Karpas-422 (cell line): ENCODE data around the gene ABCA10. TPM values are rescaled to one million over a fixed set of nuclear protein-coding genes. Genes with fewer than 3 reads are reported as not detected.

Experiments
- DNase-seq: peaks from one replicate; pipeline ENCODE4 v3.0.0-alpha.2; 2015
- H2AFZ ChIP-seq: fragments of 200-600 bp; sonication (generic); 2 replicates; pipeline ENCODE4 v1.6.1; 2014; ENCODE audit warnings: antibody characterized with exemption, low read length, mixed read lengths
- H3K27ac ChIP-seq: fragments of 200-600 bp; sonication (generic); 2 replicates; pipeline ENCODE4 v1.5.1; 2014; ENCODE audit warnings: mild to moderate bottlenecking, low read length, moderate library complexity
- H3K27me3 ChIP-seq: fragments of 200-600 bp; sonication (generic); 2 replicates; pipeline ENCODE4 v1.6.1; 2014; ENCODE audit warnings: low read length, mixed read lengths
- H3K36me3 ChIP-seq: fragments of 200-600 bp; sonication (generic); 2 replicates; pipeline ENCODE4 v1.6.1; 2014; ENCODE audit warnings: low read length, mixed read lengths; ENCODE audit not compliant: insufficient read depth
- H3K4me1 ChIP-seq: fragments of 200-600 bp; sonication (generic); 2 replicates; pipeline ENCODE4 v1.6.1; 2014; ENCODE audit warnings: mild to moderate bottlenecking, low read length, mixed read lengths
- H3K4me2 ChIP-seq: fragments of 200-600 bp; sonication (generic); 2 replicates; pipeline ENCODE4 v1.6.1; 2014; ENCODE audit warnings: low read length, low read depth, mild to moderate bottlenecking; ENCODE audit not compliant: poor library complexity, severe bottlenecking
- H3K4me3 ChIP-seq: fragments of 200-600 bp; sonication (generic); 2 replicates; pipeline ENCODE4 v1.5.1; 2014; ENCODE audit warnings: mild to moderate bottlenecking, antibody characterized with exemption, low read length, mixed read lengths
- H3K79me2 ChIP-seq: fragments of 200-600 bp; sonication (generic); 2 replicates; pipeline ENCODE4 v1.6.1; 2014; ENCODE audit warnings: mild to moderate bottlenecking, low read length, mixed read lengths
- H3K9ac ChIP-seq: fragments of 200-600 bp; sonication (generic); 2 replicates; pipeline ENCODE4 v1.6.0; 2014; ENCODE audit warnings: low read length
- H3K9me2 ChIP-seq: fragments of 200-600 bp; sonication (generic), shearing (Covaris generic); replicated peaks from 2 replicates; pipeline ENCODE4 v1.6.0; 2014; ENCODE audit warnings: mild to moderate bottlenecking, low read length, moderate library complexity; ENCODE audit not compliant: insufficient read depth
- H3K9me3 ChIP-seq: fragments of 300-700, 200-600 bp; sonication (generic); 2 replicates; pipeline ENCODE4 v1.6.1; 2014; ENCODE audit warnings: low read length, mixed read lengths
- H4K20me1 ChIP-seq: fragments of 200-600 bp; sonication (generic); 2 replicates; pipeline ENCODE4 v1.6.1; 2014; ENCODE audit warnings: mild to moderate bottlenecking, antibody characterized with exemption, low read length, low read depth; ENCODE audit not compliant: insufficient read depth
- total RNA-seq: library from RNA; depleted of rRNA; stranded (reverse); fragments of >200 nt; shearing (Covaris generic); gene quantifications from 2 replicates; pipeline ENCODE4 v1.2.3, GENCODE V29; 2014; ENCODE audit warnings: low replicate concordance

Gene ABCA10
- total RNA-seq, 1 experiment from 2014 or later, result 2.2 TPM

- H3K9ac ChIP-seq, result no peak overlapping the region
- H3K9me2 ChIP-seq, result no peaks in the 10 kb centered on the region
- H2AFZ ChIP-seq, result no peak overlapping the region
Observed at GRCh38 chr17:69144331-69145255, 84.0 kb downstream of the ABCA10 start.

GRCh38 chr17:69143683-69144231 is 84.9 kb downstream of the ABCA10 start:
- Histone ChIP-seq H3K27me3 (no peaks in the 10 kb centered on the region), H3K4me3 (no peak overlapping the region), H2AFZ (no peak overlapping the region)

More at GRCh38 chr17:69144331-69145255, 84.0 kb downstream of the ABCA10 start:
- no peaks in the 10 kb centered on the region for H3K9me3 ChIP-seq
- no peaks in the 10 kb centered on the region for H3K79me2 ChIP-seq
- no peak for DNase-seq
- H3K27ac ChIP-seq, result no peak overlapping the region
- no peak overlapping the region for H3K4me3 ChIP-seq
- no peaks in the 10 kb centered on the region for H3K27me3 ChIP-seq
- H4K20me1 ChIP-seq, result no peaks in the 10 kb centered on the region
- H3K4me2 ChIP-seq, result no peak overlapping the region
- no peaks in the 10 kb centered on the region for H3K4me1 ChIP-seq
- no peaks in the 10 kb centered on the region for H3K36me3 ChIP-seq

GRCh38 chr17:69143151-69143550 is 85.5 kb downstream of the ABCA10 start:
- no peak overlapping the region for H3K4me2 ChIP-seq
- H3K4me1 ChIP-seq, result no peaks in the 10 kb centered on the region
- H3K9me2 ChIP-seq, result no peaks in the 10 kb centered on the region
- no peak overlapping the region for H3K9ac ChIP-seq
- DNase-seq, result no peak
- H4K20me1 ChIP-seq, result no peaks in the 10 kb centered on the region
- H3K79me2 ChIP-seq, result no peaks in the 10 kb centered on the region
- H3K9me3 ChIP-seq, result no peaks in the 10 kb centered on the region
- H3K36me3 ChIP-seq, result no peaks in the 10 kb centered on the region
- H3K27me3 ChIP-seq, result no peaks in the 10 kb centered on the region
- H3K4me3 ChIP-seq, result no peak overlapping the region
- no peak overlapping the region for H2AFZ ChIP-seq
- no peak overlapping the region for H3K27ac ChIP-seq

More at GRCh38 chr17:69143683-69144231, 84.9 kb downstream of the ABCA10 start:
- Histone ChIP-seq H3K4me2 (no peak overlapping the region), H3K9me2 (no peaks in the 10 kb centered on the region), H3K36me3 (no peaks in the 10 kb centered on the region), H3K4me1 (no peaks in the 10 kb centered on the region), H3K79me2 (no peaks in the 10 kb centered on the region), H3K9me3 (no peaks in the 10 kb centered on the region), H3K27ac (no peak overlapping the region), H3K9ac (no peak overlapping the region), H4K20me1 (no peaks in the 10 kb centered on the region)
- DNase-seq, result no peak

- H3K79me2 ChIP-seq, result no peaks in the 10 kb centered on the region
- H4K20me1 ChIP-seq, result no peaks in the 10 kb centered on the region
- no peaks in the 10 kb centered on the region for H3K9me3 ChIP-seq
- H3K27me3 ChIP-seq, result no peaks in the 10 kb centered on the region
- H3K36me3 ChIP-seq, result no peaks in the 10 kb centered on the region
- no peaks in the 10 kb centered on the region for H3K4me1 ChIP-seq
- H3K9ac ChIP-seq, result no peak overlapping the region
- no peak overlapping the region for H3K4me3 ChIP-seq
- no peak for DNase-seq
- no peak overlapping the region for H2AFZ ChIP-seq
- H3K4me2 ChIP-seq, result no peak overlapping the region
- no peaks in the 10 kb centered on the region for H3K9me2 ChIP-seq
- no peak overlapping the region for H3K27ac ChIP-seq
Observed at GRCh38 chr17:69142175-69142802, 86.3 kb downstream of the ABCA10 start.

GRCh38 chr17:69141431-69142174 is 87.0 kb downstream of the ABCA10 start, which contains the start of gene ABCA6:
Gene ABCA6, minus strand, starts transcription at chr17:69141895. Its CDS starts 1,192 bp downstream, at chr17:69140703.
- Histone ChIP-seq H3K4me3 (no peak within 1 kb of the TSS), H3K27ac (no peak within 1 kb of the TSS), H3K4me1 (no peaks in the 10 kb centered on the region), H3K9me2 (no peaks in the 10 kb centered on the region), H3K79me2 (no peaks in the 10 kb centered on the region), H2AFZ (no peak within 1 kb of the TSS), H3K9me3 (no peaks in the 10 kb centered on the region), H3K4me2 (no peak within 1 kb of the TSS), H3K9ac (no peak within 1 kb of the TSS), H3K27me3 (no peaks in the 10 kb centered on the region), H4K20me1 (no peaks in the 10 kb centered on the region), H3K36me3 (no peaks in the 10 kb centered on the region)
- DNase-seq, result no peak

- H3K9me2 ChIP-seq, result no peaks in the 10 kb centered on the region
- H3K27me3 ChIP-seq, result no peaks in the 10 kb centered on the region
- no peak overlapping the region for H3K4me3 ChIP-seq
- no peaks in the 10 kb centered on the region for H3K4me1 ChIP-seq
- no peak overlapping the region for H3K9ac ChIP-seq
- H2AFZ ChIP-seq, result no peak overlapping the region
- H4K20me1 ChIP-seq, result no peaks in the 10 kb centered on the region
- H3K4me2 ChIP-seq, result no peak overlapping the region
- no peak for DNase-seq
- no peaks in the 10 kb centered on the region for H3K9me3 ChIP-seq
- no peak overlapping the region for H3K27ac ChIP-seq
- H3K36me3 ChIP-seq, result no peaks in the 10 kb centered on the region
- H3K79me2 ChIP-seq, result no peaks in the 10 kb centered on the region
Observed at GRCh38 chr17:69134112-69134511, 94.5 kb downstream of the ABCA10 start.

GRCh38 chr17:69130627-69131296 is 97.9 kb downstream of the ABCA10 start:
- no peak for DNase-seq

More at GRCh38 chr17:69130627-69131296, 97.9 kb downstream of the ABCA10 start:
- Histone ChIP-seq H3K27me3 (no peaks in the 10 kb centered on the region), H3K4me1 (no peaks in the 10 kb centered on the region), H4K20me1 (no peaks in the 10 kb centered on the region), H3K9ac (no peak overlapping the region), H3K4me3 (no peak overlapping the region), H3K27ac (no peak overlapping the region), H3K9me3 (no peaks in the 10 kb centered on the region), H2AFZ (no peak overlapping the region), H3K79me2 (no peaks in the 10 kb centered on the region), H3K36me3 (no peaks in the 10 kb centered on the region), H3K4me2 (no peak overlapping the region), H3K9me2 (no peaks in the 10 kb centered on the region)
